ENCODE results near the gene ICAM1. TPM values are rescaled to one million over a fixed set of nuclear protein-coding genes. Genes with fewer than 3 reads are reported as not detected.

The ICAM1 gene
- total and polyA plus RNA-seq, 2 of the 13 experiments (the other 11 are each of a cell fraction or from before 2014, with no cell fraction given) = 37.9 to 98.4 TPM

DNA sequence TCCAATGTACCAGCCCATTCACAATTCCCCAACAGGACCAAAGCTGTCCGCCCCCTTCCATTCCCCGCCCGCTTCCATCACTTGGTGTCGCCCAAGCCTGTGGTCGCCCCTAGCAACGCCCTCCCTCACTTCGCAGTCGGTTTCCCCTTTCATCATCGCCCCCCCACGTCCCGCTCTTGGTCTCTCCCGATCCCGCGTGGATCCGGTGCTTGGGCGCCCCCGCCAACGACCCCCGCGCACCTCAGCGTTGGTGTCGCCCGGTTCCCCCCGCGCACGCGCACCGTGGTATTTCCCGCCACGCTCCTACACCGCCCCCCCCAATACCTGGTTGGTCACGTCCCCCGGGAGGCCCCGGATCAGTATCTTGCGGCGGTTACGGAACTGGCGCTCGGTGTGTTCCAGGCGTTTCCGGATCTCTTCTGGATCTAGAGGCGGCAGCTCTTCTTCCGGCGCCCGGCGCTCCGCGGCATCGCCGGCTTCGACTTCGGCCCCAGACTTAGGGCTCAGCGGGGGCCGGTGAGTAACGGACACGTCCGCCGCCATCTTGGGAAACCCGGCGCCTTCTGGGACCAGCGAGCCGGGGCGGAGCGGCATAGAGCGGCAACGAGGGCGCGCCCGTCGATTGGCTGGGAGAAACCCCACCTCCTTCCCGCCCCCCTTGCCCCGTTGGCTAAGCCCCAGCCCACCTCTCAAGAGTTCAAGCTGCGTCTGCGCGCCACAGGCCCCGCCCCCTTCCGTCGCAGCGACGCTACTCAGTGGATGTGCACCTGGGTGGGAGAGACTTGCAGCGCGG is 62.2 kb downstream of the ICAM1 start, which contains the start of gene RAVER1 (continued):
- no peak for TF ChIP-seq CBX1 (IDR thresholded peaks at IDR 0.05; ENCODE audit: low read depth)
- TF ChIP-seq THYN1 (CRISPR knock-in tag; IDR thresholded peaks at IDR 0.05; ENCODE audit: borderline replicate concordance, low read depth) = no peak
- peak; percentile 42 for TF ChIP-seq RAD21 (CRISPR knock-in tag; IDR thresholded peaks at IDR 0.05)
- no peak for TF ChIP-seq ZNF382 (CRISPR knock-in tag; IDR thresholded peaks at IDR 0.05; ENCODE audit: borderline replicate concordance)
- TF ChIP-seq, protein P1, sequence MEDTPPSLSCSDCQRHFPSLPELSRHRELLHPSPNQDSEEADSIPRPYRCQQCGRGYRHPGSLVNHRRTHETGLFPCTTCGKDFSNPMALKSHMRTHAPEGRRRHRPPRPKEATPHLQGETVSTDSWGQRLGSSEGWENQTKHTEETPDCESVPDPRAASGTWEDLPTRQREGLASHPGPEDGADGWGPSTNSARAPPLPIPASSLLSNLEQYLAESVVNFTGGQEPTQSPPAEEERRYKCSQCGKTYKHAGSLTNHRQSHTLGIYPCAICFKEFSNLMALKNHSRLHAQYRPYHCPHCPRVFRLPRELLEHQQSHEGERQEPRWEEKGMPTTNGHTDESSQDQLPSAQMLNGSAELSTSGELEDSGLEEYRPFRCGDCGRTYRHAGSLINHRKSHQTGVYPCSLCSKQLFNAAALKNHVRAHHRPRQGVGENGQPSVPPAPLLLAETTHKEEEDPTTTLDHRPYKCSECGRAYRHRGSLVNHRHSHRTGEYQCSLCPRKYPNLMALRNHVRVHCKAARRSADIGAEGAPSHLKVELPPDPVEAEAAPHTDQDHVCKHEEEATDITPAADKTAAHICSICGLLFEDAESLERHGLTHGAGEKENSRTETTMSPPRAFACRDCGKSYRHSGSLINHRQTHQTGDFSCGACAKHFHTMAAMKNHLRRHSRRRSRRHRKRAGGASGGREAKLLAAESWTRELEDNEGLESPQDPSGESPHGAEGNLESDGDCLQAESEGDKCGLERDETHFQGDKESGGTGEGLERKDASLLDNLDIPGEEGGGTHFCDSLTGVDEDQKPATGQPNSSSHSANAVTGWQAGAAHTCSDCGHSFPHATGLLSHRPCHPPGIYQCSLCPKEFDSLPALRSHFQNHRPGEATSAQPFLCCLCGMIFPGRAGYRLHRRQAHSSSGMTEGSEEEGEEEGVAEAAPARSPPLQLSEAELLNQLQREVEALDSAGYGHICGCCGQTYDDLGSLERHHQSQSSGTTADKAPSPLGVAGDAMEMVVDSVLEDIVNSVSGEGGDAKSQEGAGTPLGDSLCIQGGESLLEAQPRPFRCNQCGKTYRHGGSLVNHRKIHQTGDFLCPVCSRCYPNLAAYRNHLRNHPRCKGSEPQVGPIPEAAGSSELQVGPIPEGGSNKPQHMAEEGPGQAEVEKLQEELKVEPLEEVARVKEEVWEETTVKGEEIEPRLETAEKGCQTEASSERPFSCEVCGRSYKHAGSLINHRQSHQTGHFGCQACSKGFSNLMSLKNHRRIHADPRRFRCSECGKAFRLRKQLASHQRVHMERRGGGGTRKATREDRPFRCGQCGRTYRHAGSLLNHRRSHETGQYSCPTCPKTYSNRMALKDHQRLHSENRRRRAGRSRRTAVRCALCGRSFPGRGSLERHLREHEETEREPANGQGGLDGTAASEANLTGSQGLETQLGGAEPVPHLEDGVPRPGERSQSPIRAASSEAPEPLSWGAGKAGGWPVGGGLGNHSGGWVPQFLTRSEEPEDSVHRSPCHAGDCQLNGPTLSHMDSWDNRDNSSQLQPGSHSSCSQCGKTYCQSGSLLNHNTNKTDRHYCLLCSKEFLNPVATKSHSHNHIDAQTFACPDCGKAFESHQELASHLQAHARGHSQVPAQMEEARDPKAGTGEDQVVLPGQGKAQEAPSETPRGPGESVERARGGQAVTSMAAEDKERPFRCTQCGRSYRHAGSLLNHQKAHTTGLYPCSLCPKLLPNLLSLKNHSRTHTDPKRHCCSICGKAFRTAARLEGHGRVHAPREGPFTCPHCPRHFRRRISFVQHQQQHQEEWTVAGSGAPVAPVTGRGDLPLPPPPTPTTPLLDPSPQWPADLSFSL (CRISPR knock-in tag; IDR thresholded peaks at IDR 0.05) = no peak
- TF ChIP-seq MEIS1 (CRISPR knock-in tag; IDR thresholded peaks at IDR 0.05; ENCODE audit: borderline replicate concordance) = peak; percentile 84; the same call in 1 of the 2 replicates
- no peak for TF ChIP-seq ZNF577 (CRISPR knock-in tag; IDR thresholded peaks at IDR 0.05; ENCODE audit: borderline replicate concordance, low read depth)
- TF ChIP-seq SATB2 (CRISPR knock-in tag; IDR thresholded peaks at IDR 0.05) = no peak
- TF ChIP-seq ZNF552 (CRISPR knock-in tag; IDR thresholded peaks at IDR 0.05; ENCODE audit: borderline replicate concordance) = no peak
- TF ChIP-seq ZNF572 (CRISPR knock-in tag; IDR thresholded peaks at IDR 0.05) = no peak
- no peak for TF ChIP-seq NFIB (CRISPR knock-in tag; IDR thresholded peaks at IDR 0.05; ENCODE audit: borderline replicate concordance)
- TF ChIP-seq, protein P2, sequence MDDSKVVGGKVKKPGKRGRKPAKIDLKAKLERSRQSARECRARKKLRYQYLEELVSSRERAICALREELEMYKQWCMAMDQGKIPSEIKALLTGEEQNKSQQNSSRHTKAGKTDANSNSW (CRISPR knock-in tag; IDR thresholded peaks at IDR 0.05; ENCODE audit: borderline replicate concordance) = no peak
- TF ChIP-seq NPAS2 (CRISPR knock-in tag; IDR thresholded peaks at IDR 0.05; ENCODE audit: borderline replicate concordance) = no peak
- TF ChIP-seq, protein P3, sequence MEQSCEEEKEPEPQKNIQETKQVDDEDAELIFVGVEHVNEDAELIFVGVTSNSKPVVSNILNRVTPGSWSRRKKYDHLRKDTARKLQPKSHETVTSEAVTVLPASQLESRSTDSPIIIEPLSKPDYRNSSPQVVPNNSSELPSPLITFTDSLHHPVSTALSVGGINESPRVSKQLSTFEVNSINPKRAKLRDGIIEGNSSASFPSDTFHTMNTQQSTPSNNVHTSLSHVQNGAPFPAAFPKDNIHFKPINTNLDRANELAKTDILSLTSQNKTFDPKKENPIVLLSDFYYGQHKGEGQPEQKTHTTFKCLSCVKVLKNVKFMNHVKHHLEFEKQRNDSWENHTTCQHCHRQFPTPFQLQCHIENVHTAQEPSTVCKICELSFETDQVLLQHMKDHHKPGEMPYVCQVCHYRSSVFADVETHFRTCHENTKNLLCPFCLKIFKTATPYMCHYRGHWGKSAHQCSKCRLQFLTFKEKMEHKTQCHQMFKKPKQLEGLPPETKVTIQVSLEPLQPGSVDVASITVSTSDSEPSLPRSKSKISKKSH (CRISPR knock-in tag; IDR thresholded peaks at IDR 0.05; ENCODE audit: borderline replicate concordance) = no peak; the same call in 1 of the 2 replicates

All from HepG2 (cell line).